ENCODE results near the gene WT1. TPM values are rescaled to one million over a fixed set of nuclear protein-coding genes. Genes with fewer than 3 reads are reported as not detected.

The WT1 gene
- total and polyA plus RNA-seq, 2 of the 8 experiments (the other 6 are each of a cell fraction or from before 2014, with no cell fraction given): 0.05 to 0.17 TPM

DNA sequence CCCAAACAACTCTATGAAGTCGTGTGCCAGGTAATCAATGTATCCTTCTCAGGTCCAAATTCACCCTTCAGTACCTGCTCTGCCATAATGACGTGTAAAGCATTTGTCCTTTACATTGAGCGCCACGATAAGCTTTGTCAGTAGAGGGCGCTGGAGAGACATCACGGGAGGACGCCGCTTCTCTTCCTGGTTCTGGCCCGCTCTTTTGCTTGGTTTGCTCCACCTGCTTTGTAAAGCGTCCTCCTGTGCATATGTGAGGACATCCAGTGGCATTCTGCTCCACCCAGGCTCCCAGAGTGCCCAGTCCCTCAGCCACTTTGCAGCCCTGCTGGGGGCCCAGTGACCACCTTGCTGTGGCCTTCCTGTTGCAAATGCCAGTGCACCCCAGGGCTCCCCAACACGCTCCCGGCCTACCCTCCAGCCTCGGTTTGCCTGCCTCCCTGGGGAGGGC is 61.1 kb downstream of the WT1 start:
- POLR2A ChIA-PET (ENCODE audit: partially characterized antibody): no interaction called here
- Histone ChIP-seq H3K23ac (ENCODE audit: insufficient read length) (no peak overlapping the region), H3K27me3 (replicated peaks in 1 of 4; ENCODE audit: control insufficient read depth in 3 of 4, extremely low read depth in 1 of 4, insufficient read depth in 3 of 4, low read length in 3 of 4) (no peaks in the 10 kb centered on the region)

More for the DNA sequence above, 61.1 kb downstream of the WT1 start:
- Histone ChIP-seq H2BK120ac (replicated peaks; ENCODE audit: low read depth, low read length) (no peak overlapping the region), H2BK5ac (ENCODE audit: low read depth, low read length) (no peak overlapping the region), H3K9me3 (ENCODE audit: insufficient read depth in 2 of 2, low read depth in 1 of 2, low read length in 1 of 2) (peaks cover 3 to 8% of the 10 kb centered on the region in 2 experiments; a peak in 2 of 4 replicates), H3K14ac (ENCODE audit: insufficient read length) (no peak overlapping the region), H3K4me2 (ENCODE audit: insufficient read depth in 1 of 2, low read depth in 2 of 2, low read length in 2 of 2) (no peak overlapping the region), H3K18ac (ENCODE audit: extremely low read depth, low read length) (no peak overlapping the region), H3K23me2 (ENCODE audit: low read depth, low read length) (no peaks in the 10 kb centered on the region; the same call in 1 of the 2 replicates), H2BK15ac (ENCODE audit: low read length) (no peak overlapping the region), H3K79me1 (ENCODE audit: low read depth, low read length) (no peaks in the 10 kb centered on the region), H3K56ac (replicated peaks; ENCODE audit: insufficient read length, low read depth, low read length) (no peak overlapping the region), H2BK12ac (ENCODE audit: low read depth, low read length) (no peak overlapping the region), H4K8ac (ENCODE audit: extremely low read depth, insufficient read depth, low read length) (peak overlapping the region; percentile 92; the same call in 1 of the 2 replicates), H3K27ac (ENCODE audit: low read depth, low read length) (no peak overlapping the region), H2AFZ (ENCODE audit: low read length) (peak overlapping the region; percentile 83), H3K4me1 (replicated peaks in 1 of 4; ENCODE audit: control insufficient read depth in 3 of 4, insufficient read depth in 4 of 4, low read length in 3 of 4) (no peaks in the 10 kb centered on the region), H3K4me3 (ENCODE audit: extremely low read depth in 1 of 4, insufficient read depth in 2 of 4, low read depth in 3 of 4, low read length in 4 of 4) (no peak overlapping the region), H3K79me2 (ENCODE audit: control insufficient read depth in 1 of 2, insufficient read depth in 2 of 2, low read length in 2 of 2) (no peaks in the 10 kb centered on the region), H3K36me3 (ENCODE audit: control insufficient read depth in 2 of 4, insufficient read depth in 4 of 4, low read length in 3 of 4) (no peaks in the 10 kb centered on the region), H2BK20ac (ENCODE audit: low read length) (no peak overlapping the region), H2AK5ac (ENCODE audit: low read depth, low read length) (no peak overlapping the region), H4K91ac (replicated peaks; ENCODE audit: insufficient read length, low read length) (no peak overlapping the region), H3K4ac (replicated peaks; ENCODE audit: insufficient read length, low read depth, low read length) (no peak overlapping the region), H4K5ac (ENCODE audit: insufficient read length, low read depth, low read length) (peak overlapping the region; percentile 16), H3K9ac (replicated peaks in 1 of 4; ENCODE audit: extremely low read depth in 1 of 4, low read depth in 3 of 4, low read length in 3 of 4) (no peak overlapping the region), H4K20me1 (replicated peaks in 1 of 2; ENCODE audit: control insufficient read depth in 1 of 2, insufficient read depth in 2 of 2, low read length in 2 of 2) (no peaks in the 10 kb centered on the region)
- TF ChIP-seq CEBPB (IDR thresholded peaks at IDR 0.05; ENCODE audit: low read depth, low read length) (no peak), ZNF274 (IDR thresholded peaks at IDR 0.05; ENCODE audit: borderline replicate concordance, extremely low read depth, low read length) (no peak), CREB1 (IDR thresholded peaks at IDR 0.05) (peak; percentile 68), RAD21 (IDR thresholded peaks at IDR 0.05 in 1 of 2, conservative IDR thresholded peaks at IDR 0.05 in 1 of 2; ENCODE audit: low read depth in 2 of 2, low read length in 2 of 2) (peak; percentile 74 to 81), TCF12 (IDR thresholded peaks at IDR 0.05; ENCODE audit: low read depth, low read length) (0 out of 2 replicates have a peak, but pooled peaks have one; percentile 29)
- TF ChIP-seq, protein P1, sequence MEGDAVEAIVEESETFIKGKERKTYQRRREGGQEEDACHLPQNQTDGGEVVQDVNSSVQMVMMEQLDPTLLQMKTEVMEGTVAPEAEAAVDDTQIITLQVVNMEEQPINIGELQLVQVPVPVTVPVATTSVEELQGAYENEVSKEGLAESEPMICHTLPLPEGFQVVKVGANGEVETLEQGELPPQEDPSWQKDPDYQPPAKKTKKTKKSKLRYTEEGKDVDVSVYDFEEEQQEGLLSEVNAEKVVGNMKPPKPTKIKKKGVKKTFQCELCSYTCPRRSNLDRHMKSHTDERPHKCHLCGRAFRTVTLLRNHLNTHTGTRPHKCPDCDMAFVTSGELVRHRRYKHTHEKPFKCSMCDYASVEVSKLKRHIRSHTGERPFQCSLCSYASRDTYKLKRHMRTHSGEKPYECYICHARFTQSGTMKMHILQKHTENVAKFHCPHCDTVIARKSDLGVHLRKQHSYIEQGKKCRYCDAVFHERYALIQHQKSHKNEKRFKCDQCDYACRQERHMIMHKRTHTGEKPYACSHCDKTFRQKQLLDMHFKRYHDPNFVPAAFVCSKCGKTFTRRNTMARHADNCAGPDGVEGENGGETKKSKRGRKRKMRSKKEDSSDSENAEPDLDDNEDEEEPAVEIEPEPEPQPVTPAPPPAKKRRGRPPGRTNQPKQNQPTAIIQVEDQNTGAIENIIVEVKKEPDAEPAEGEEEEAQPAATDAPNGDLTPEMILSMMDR (IDR thresholded peaks at IDR 0.05; ENCODE audit: control extremely low read depth in 1 of 3, insufficient read depth in 1 of 3, low read depth in 1 of 3, low read length in 3 of 3): peak; percentile 76 to 95 (median 77)
- TF ChIP-seq, protein P2, sequence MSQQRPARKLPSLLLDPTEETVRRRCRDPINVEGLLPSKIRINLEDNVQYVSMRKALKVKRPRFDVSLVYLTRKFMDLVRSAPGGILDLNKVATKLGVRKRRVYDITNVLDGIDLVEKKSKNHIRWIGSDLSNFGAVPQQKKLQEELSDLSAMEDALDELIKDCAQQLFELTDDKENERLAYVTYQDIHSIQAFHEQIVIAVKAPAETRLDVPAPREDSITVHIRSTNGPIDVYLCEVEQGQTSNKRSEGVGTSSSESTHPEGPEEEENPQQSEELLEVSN (IDR thresholded peaks at IDR 0.05): peak; percentile 93
- TF ChIP-seq, protein P3, sequence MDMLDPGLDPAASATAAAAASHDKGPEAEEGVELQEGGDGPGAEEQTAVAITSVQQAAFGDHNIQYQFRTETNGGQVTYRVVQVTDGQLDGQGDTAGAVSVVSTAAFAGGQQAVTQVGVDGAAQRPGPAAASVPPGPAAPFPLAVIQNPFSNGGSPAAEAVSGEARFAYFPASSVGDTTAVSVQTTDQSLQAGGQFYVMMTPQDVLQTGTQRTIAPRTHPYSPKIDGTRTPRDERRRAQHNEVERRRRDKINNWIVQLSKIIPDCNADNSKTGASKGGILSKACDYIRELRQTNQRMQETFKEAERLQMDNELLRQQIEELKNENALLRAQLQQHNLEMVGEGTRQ (IDR thresholded peaks at IDR 0.05; ENCODE audit: low read length): no peak
- TF ChIP-seq, protein P4, sequence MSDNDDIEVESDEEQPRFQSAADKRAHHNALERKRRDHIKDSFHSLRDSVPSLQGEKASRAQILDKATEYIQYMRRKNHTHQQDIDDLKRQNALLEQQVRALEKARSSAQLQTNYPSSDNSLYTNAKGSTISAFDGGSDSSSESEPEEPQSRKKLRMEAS (IDR thresholded peaks at IDR 0.05): peak; percentile 84
- DNase-seq (ENCODE audit: low read depth in 1 of 2, low spot score in 2 of 2) (peak; percentile 46 to 89), FAIRE-seq (peak; percentile 78)
- CTCF ChIA-PET (ENCODE audit: partially characterized antibody): interaction anchor here (0.6 to 1.7 kb wide), 24 partner anchors 8 to 324 kb away, joined by 3 to 10 read pairs (median 3); no protein-coding TSS in a partner anchor
- 38% methylated on average over 13 of the region's 13 CpGs; no CpG with 5 or more reads in 1 of the 2 experiments for WGBS, 2 experiments (ENCODE audit: extremely low coverage in 1 of 2, insufficient coverage in 1 of 2, insufficient read length in 1 of 2, insufficient replicate concordance in 2 of 2, low coverage in 1 of 2, low lambda C conversion rate in 2 of 2, missing lambda C conversion rate in 1 of 2)

Data from H1 (cell line).